GM18867 (cell line): Measurements from ENCODE around the gene ABCC12.
"Not testable (repeated sequence)": the region's sequence is repeated elsewhere in the genome, so short reads cannot be mapped to it uniquely, and the experiment has no call there.

Experiments
- ATAC-seq: cut with Tn5 transposase; IDR thresholded peaks from one replicate; pipeline ENCODE4 v1.9.1; 2021; ENCODE audit warnings: mild to moderate bottlenecking, moderate library complexity; ENCODE audit not compliant: unreplicated experiment

The ABCC12 gene

GRCh38 chr16:48155926-48156789 lies at the start of gene ABCC12:
Gene ABCC12 (minus strand): TSS chr16:48155993. CDS start chr16:48146424, 9,569 bp downstream.
- ATAC-seq: no peak

- no peak for ATAC-seq
These were observed 49.0 kb upstream of the ABCC12 start for GRCh38 chr16:48204825-48205151.

GRCh38 chr16:48203974-48204824 lies 48.4 kb upstream of the ABCC12 start:
- no peak for ATAC-seq

- no peak for ATAC-seq
These were observed 45.9 kb upstream of the ABCC12 start for GRCh38 chr16:48201515-48202201.

GRCh38 chr16:48197294-48197693 lies 41.5 kb upstream of the ABCC12 start:
- no peak for ATAC-seq

- no peak for ATAC-seq
These were observed 39.2 kb upstream of the ABCC12 start for GRCh38 chr16:48194828-48195556.

GRCh38 chr16:48193846-48194245 lies 38.1 kb upstream of the ABCC12 start:
- ATAC-seq: no peak

GRCh38 chr16:48188449-48189102 lies 32.8 kb upstream of the ABCC12 start:
- ATAC-seq: peak; percentile 92

- no peak for ATAC-seq
These were observed 32.0 kb upstream of the ABCC12 start for GRCh38 chr16:48187779-48188178.

- no peak for ATAC-seq
These were observed 28.9 kb upstream of the ABCC12 start for GRCh38 chr16:48184681-48185080.

GRCh38 chr16:48182979-48183537 lies 27.3 kb upstream of the ABCC12 start:
- ATAC-seq: no peak

- ATAC-seq: not testable (repeated sequence)
These were observed 26.1 kb upstream of the ABCC12 start for GRCh38 chr16:48181746-48182520.

- ATAC-seq: no peak
These were observed 25.2 kb upstream of the ABCC12 start for GRCh38 chr16:48180868-48181480.

- no peak for ATAC-seq
These were observed 21.0 kb upstream of the ABCC12 start for GRCh38 chr16:48176635-48177408.

- ATAC-seq: no peak
These were observed 18.1 kb upstream of the ABCC12 start for GRCh38 chr16:48173889-48174288.

GRCh38 chr16:48172682-48173081 lies 16.9 kb upstream of the ABCC12 start:
- no peak for ATAC-seq

GRCh38 chr16:48169896-48170295 lies 14.1 kb upstream of the ABCC12 start:
- ATAC-seq: no peak

- ATAC-seq: no peak
These were observed 12.3 kb upstream of the ABCC12 start for GRCh38 chr16:48168075-48168474.
